ENCODE measurements around the gene DPP9.

- TF ChIP-seq EZH2 (IDR thresholded peaks at IDR 0.05) (no peak), POLR2AphosphoS5 (IDR thresholded peaks at IDR 0.05; ENCODE audit: borderline replicate concordance, low read depth, low read length) (no peak)
Observed at GRCh38 chr19:4721196-4721595, 2.4 kb downstream of the DPP9 start.

All from SK-N-MC (cell line).